ENCODE results near the gene STPG4. TPM values are rescaled to one million over a fixed set of nuclear protein-coding genes. Genes with fewer than 3 reads are reported as not detected.
A peak's percentile ranks its signal among the peaks of the same experiment; 100 is the strongest.

STPG4 gene
- total RNA-seq, 1 experiment from 2014 or later: 10.6 TPM

- ATAC-seq: peak; percentile 64
- no peak overlapping the region for H2AFZ ChIP-seq (ENCODE audit: low read depth, low read length, poor library complexity, severe bottlenecking)
- H3K4me3 ChIP-seq (replicated peaks in 1 of 2; ENCODE audit: low read depth in 1 of 2, low read length in 2 of 2): peak overlapping the region; percentile 4 to 55
- H3K4me2 ChIP-seq (ENCODE audit: low read length): peak overlapping the region; percentile 93
- no peaks in the 10 kb centered on the region for H4K20me1 ChIP-seq (ENCODE audit: insufficient read depth)
- H3K27ac ChIP-seq (ENCODE audit: low read depth, low read length): peak overlapping the region; percentile 96
- H3K9me2 ChIP-seq (ENCODE audit: insufficient read depth): no peaks in the 10 kb centered on the region
- peak overlapping the region; percentile 79 for H3K9ac ChIP-seq (ENCODE audit: low read length)
- no peaks in the 10 kb centered on the region for H3K27me3 ChIP-seq (ENCODE audit: insufficient read depth, low read length)
- no peak for DNase-seq (ENCODE audit: low read depth, low spot score)
- H3K79me2 ChIP-seq (ENCODE audit: insufficient read depth, low read length): no peaks in the 10 kb centered on the region
- peaks cover 34 to 64% of the 10 kb centered on the region in 2 experiments for H3K4me1 ChIP-seq (ENCODE audit: control insufficient read depth in 1 of 2, insufficient read depth in 2 of 2, low read length in 2 of 2)
- RAD21 ChIA-PET (ENCODE audit: low non-redundant PET in 1 of 2, low total read pairs in 2 of 2, uncharacterized antibody in 2 of 2, unreplicated experiment in 2 of 2): interaction anchor here in 1 of 2 experiments (1.0 kb wide), 1 partner anchor 28 kb away, joined by 3 read pairs; no protein-coding TSS in a partner anchor
- CTCF ChIA-PET: no interaction called here
- no peaks in the 10 kb centered on the region for H3K9me3 ChIP-seq (ENCODE audit: control insufficient read depth in 1 of 2, insufficient read depth in 1 of 2, low read depth in 1 of 2, low read length in 2 of 2)
- intact Hi-C loops (cut with micrococcal nuclease): loop anchor here (1.0 kb wide), 1 partner anchor 33 kb away; no protein-coding TSS in a partner anchor
- BruUV-seq (replicated peaks): no TSS peak
- H3K36me3 ChIP-seq (ENCODE audit: control insufficient read depth in 1 of 2, insufficient read depth in 2 of 2, low read length in 2 of 2): no peaks in the 10 kb centered on the region
- TF ChIP-seq, protein P1, sequence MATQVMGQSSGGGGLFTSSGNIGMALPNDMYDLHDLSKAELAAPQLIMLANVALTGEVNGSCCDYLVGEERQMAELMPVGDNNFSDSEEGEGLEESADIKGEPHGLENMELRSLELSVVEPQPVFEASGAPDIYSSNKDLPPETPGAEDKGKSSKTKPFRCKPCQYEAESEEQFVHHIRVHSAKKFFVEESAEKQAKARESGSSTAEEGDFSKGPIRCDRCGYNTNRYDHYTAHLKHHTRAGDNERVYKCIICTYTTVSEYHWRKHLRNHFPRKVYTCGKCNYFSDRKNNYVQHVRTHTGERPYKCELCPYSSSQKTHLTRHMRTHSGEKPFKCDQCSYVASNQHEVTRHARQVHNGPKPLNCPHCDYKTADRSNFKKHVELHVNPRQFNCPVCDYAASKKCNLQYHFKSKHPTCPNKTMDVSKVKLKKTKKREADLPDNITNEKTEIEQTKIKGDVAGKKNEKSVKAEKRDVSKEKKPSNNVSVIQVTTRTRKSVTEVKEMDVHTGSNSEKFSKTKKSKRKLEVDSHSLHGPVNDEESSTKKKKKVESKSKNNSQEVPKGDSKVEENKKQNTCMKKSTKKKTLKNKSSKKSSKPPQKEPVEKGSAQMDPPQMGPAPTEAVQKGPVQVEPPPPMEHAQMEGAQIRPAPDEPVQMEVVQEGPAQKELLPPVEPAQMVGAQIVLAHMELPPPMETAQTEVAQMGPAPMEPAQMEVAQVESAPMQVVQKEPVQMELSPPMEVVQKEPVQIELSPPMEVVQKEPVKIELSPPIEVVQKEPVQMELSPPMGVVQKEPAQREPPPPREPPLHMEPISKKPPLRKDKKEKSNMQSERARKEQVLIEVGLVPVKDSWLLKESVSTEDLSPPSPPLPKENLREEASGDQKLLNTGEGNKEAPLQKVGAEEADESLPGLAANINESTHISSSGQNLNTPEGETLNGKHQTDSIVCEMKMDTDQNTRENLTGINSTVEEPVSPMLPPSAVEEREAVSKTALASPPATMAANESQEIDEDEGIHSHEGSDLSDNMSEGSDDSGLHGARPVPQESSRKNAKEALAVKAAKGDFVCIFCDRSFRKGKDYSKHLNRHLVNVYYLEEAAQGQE (IDR thresholded peaks at IDR 0.05; ENCODE audit: low read depth): no peak
- POLR2A ChIA-PET: interaction anchor here (1.2 kb wide), 2 partner anchors 26 to 40 kb away, joined by 3 read pairs; no protein-coding TSS in a partner anchor
Observed at GRCh38 chr2:47043891-47044239, 111.2 kb downstream of the STPG4 start.

DNA sequence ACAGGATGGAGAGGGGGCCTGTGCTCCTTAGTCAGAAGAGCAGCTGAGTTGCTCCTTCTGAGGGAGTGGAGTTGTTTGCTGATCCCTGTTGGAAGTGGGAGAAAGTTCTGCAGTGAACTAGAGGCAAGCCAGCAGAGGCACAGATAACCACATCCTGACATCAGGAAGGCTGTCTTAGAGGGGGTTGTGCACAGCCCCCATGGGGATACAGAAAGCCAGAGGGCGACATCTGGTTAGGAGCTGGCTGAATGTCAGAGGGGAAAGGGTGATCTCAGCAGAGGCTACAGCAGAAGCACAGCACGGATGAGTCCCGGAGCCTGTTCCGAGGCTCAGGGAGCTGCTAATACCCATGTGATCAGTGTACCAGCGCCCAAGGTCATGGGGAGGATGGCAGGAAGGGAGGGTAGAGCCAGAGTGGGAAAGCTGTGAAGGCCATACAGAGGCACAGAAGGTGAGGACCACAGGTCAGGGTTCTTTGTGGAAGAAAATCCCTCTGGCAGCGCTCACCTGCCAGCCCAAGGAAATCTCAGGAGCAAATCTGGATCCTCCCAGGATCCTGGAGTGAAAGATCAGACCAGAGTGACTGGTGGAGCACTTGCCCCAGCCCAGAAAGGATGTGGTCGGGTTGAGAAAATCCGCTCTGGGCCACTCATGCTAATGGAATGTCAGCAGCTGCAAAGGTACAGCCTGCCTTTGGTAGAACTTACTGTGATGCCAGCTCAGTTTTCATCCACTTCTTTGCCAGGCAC is 111.8 kb downstream of the STPG4 start:
- H3K27me3 ChIP-seq (ENCODE audit: insufficient read depth, low read length): no peaks in the 10 kb centered on the region
- H3K36me3 ChIP-seq (ENCODE audit: control insufficient read depth in 1 of 2, insufficient read depth in 2 of 2, low read length in 2 of 2): no peaks in the 10 kb centered on the region
- no peaks in the 10 kb centered on the region for H3K79me2 ChIP-seq (ENCODE audit: insufficient read depth, low read length)
- peaks cover 35 to 68% of the 10 kb centered on the region in 2 experiments for H3K4me1 ChIP-seq (ENCODE audit: control insufficient read depth in 1 of 2, insufficient read depth in 2 of 2, low read length in 2 of 2)
- no peak overlapping the region for H2AFZ ChIP-seq (ENCODE audit: low read depth, low read length, poor library complexity, severe bottlenecking)
- RAD21 ChIA-PET (ENCODE audit: low non-redundant PET in 1 of 2, low total read pairs in 2 of 2, uncharacterized antibody in 2 of 2, unreplicated experiment in 2 of 2): interaction anchor here in 1 of 2 experiments (1.0 kb wide), 1 partner anchor 28 kb away, joined by 3 read pairs; no protein-coding TSS in a partner anchor
- H3K27ac ChIP-seq (ENCODE audit: low read depth, low read length): peak overlapping the region; percentile 96
- H3K4me2 ChIP-seq (ENCODE audit: low read length): peak overlapping the region; percentile 93
- no peaks in the 10 kb centered on the region for H3K9me2 ChIP-seq (ENCODE audit: insufficient read depth)
- intact Hi-C loops (cut with micrococcal nuclease): loop anchor here (1.0 kb wide), 1 partner anchor 34 kb away; no protein-coding TSS in a partner anchor
- DNase-seq (ENCODE audit: low read depth, low spot score): peak; percentile 83
- CTCF ChIA-PET: no interaction called here
- TSS peak; percentile 60 for BruUV-seq (replicated peaks)
- peak; percentile 92 for ATAC-seq
- POLR2A ChIA-PET: interaction anchor here (1.2 kb wide), 2 partner anchors 27 to 39 kb away, joined by 3 read pairs; no protein-coding TSS in a partner anchor
- H3K9ac ChIP-seq (ENCODE audit: low read length): peak overlapping the region; percentile 79
- no peaks in the 10 kb centered on the region for H4K20me1 ChIP-seq (ENCODE audit: insufficient read depth)
- peak overlapping the region; percentile 25 to 55 for H3K4me3 ChIP-seq (replicated peaks in 1 of 2; ENCODE audit: low read depth in 1 of 2, low read length in 2 of 2)
- H3K9me3 ChIP-seq (ENCODE audit: control insufficient read depth in 1 of 2, insufficient read depth in 1 of 2, low read depth in 1 of 2, low read length in 2 of 2): no peaks in the 10 kb centered on the region
- TF ChIP-seq POLR2AphosphoS5 (IDR thresholded peaks at IDR 0.05; ENCODE audit: low read depth, low read length) (peak; percentile 75), ELF1 (IDR thresholded peaks at IDR 0.05; ENCODE audit: borderline replicate concordance, low read depth) (no peak), SP1 (IDR thresholded peaks at IDR 0.05; ENCODE audit: low read depth) (no peak), EZH2phosphoT487 (IDR thresholded peaks at IDR 0.05; ENCODE audit: borderline replicate concordance) (no peak), SRF (IDR thresholded peaks at IDR 0.05; ENCODE audit: low read depth) (no peak), SIN3A (IDR thresholded peaks at IDR 0.05; ENCODE audit: low read depth) (no peak), TCF7L2 (IDR thresholded peaks at IDR 0.05; ENCODE audit: borderline replicate concordance, extremely low read depth, insufficient read depth, insufficient read length) (peak; percentile 67), RAD21 (IDR thresholded peaks at IDR 0.05; ENCODE audit: low read depth) (no peak), POLR2A (IDR thresholded peaks at IDR 0.05; ENCODE audit: borderline replicate concordance, extremely low read depth, insufficient read depth, insufficient read length) (no peak), EZH2 (IDR thresholded peaks at IDR 0.05) (no peak)
- TF ChIP-seq, protein P2, sequence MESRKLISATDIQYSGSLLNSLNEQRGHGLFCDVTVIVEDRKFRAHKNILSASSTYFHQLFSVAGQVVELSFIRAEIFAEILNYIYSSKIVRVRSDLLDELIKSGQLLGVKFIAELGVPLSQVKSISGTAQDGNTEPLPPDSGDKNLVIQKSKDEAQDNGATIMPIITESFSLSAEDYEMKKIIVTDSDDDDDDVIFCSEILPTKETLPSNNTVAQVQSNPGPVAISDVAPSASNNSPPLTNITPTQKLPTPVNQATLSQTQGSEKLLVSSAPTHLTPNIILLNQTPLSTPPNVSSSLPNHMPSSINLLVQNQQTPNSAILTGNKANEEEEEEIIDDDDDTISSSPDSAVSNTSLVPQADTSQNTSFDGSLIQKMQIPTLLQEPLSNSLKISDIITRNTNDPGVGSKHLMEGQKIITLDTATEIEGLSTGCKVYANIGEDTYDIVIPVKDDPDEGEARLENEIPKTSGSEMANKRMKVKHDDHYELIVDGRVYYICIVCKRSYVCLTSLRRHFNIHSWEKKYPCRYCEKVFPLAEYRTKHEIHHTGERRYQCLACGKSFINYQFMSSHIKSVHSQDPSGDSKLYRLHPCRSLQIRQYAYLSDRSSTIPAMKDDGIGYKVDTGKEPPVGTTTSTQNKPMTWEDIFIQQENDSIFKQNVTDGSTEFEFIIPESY (IDR thresholded peaks at IDR 0.05; ENCODE audit: extremely low read depth, insufficient replicate concordance, low read length): no peak
- TF ChIP-seq, protein P3, sequence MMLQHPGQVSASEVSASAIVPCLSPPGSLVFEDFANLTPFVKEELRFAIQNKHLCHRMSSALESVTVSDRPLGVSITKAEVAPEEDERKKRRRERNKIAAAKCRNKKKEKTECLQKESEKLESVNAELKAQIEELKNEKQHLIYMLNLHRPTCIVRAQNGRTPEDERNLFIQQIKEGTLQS (IDR thresholded peaks at IDR 0.05): no peak
